ENCODE data around the gene CLSTN2. TPM values are rescaled to one million over a fixed set of nuclear protein-coding genes. Genes with fewer than 3 reads are reported as not detected.

The CLSTN2 gene
- total RNA-seq, 1 experiment from 2014 or later: 0.68 TPM

GRCh38 chr3:140332131-140332530 is 397.1 kb downstream of the CLSTN2 start:
- Histone ChIP-seq H3K23ac (ENCODE audit: insufficient read length, low read depth, low read length) (no peak overlapping the region), H3K4me1 (ENCODE audit: insufficient read depth, low read length) (peaks cover 3% of the 10 kb centered on the region; the same call in 1 of the 2 replicates), H3K18ac (ENCODE audit: insufficient read length, low read depth, low read length) (no peak overlapping the region), H4K91ac (ENCODE audit: insufficient read length, low read depth, low read length) (no peak overlapping the region), H3K79me2 (ENCODE audit: insufficient read depth, low read length) (no peaks in the 10 kb centered on the region), H2AFZ (ENCODE audit: low read length) (no peak overlapping the region), H3K23me2 (ENCODE audit: insufficient read length, low read depth, low read length, poor library complexity, severe bottlenecking) (no peaks in the 10 kb centered on the region), H3T11ph (ENCODE audit: low read length) (no peak overlapping the region), H3K4ac (ENCODE audit: low read depth, low read length) (no peak overlapping the region), H2AK5ac (ENCODE audit: insufficient read length, low read length) (no peak overlapping the region), H2BK15ac (ENCODE audit: low read depth, low read length) (no peak overlapping the region), H4K20me1 (ENCODE audit: control insufficient read depth, insufficient read depth, insufficient read length) (no peaks in the 10 kb centered on the region), H3K27ac (ENCODE audit: insufficient read length, low read depth, low read length) (no peak overlapping the region), H3K9ac (ENCODE audit: extremely low read depth, insufficient read length, low read length) (no peak overlapping the region), H3K27me3 (ENCODE audit: insufficient read depth, low read length) (no peaks in the 10 kb centered on the region), H3K9me3 (ENCODE audit: control insufficient read depth, low read depth, low read length) (no peaks in the 10 kb centered on the region), H4K5ac (ENCODE audit: insufficient read length, low read depth, low read length) (no peak overlapping the region), H2BK20ac (ENCODE audit: low read depth, low read length, poor library complexity, severe bottlenecking) (no peak overlapping the region), H3K4me2 (ENCODE audit: insufficient read depth, insufficient read length, low read length) (no peak overlapping the region), H3K14ac (ENCODE audit: insufficient read depth, low read length) (peak overlapping the region; percentile 46; the same call in 1 of the 2 replicates), H3K79me1 (ENCODE audit: insufficient read depth, low read depth, low read length, poor library complexity, severe bottlenecking) (no peaks in the 10 kb centered on the region), H4K8ac (replicated peaks; ENCODE audit: insufficient read length, low read depth, low read length) (no peak overlapping the region), H2BK120ac (ENCODE audit: low read depth, low read length, poor library complexity, severe bottlenecking) (no peak overlapping the region), H3K56ac (ENCODE audit: insufficient read length, low read depth, low read length) (no peak overlapping the region), H2BK12ac (ENCODE audit: insufficient read length, low read depth, low read length) (no peak overlapping the region), H2BK5ac (ENCODE audit: insufficient read length, low read length) (no peak overlapping the region)
- peaks cover 14 to 21% of the 10 kb centered on the region in 2 experiments for H3K4me1 Mint-ChIP-seq
- no CpG with 5 or more reads among the region's 2 CpGs for WGBS (ENCODE audit: extremely low coverage, insufficient read length, low lambda C conversion rate)
- H3K9me3 Mint-ChIP-seq: no peaks in the 10 kb centered on the region
- peaks cover 2% of the 10 kb centered on the region; the same call in 1 of the 2 replicates for H3K27me3 Mint-ChIP-seq (ENCODE audit: low read depth)
- H3K27ac Mint-ChIP-seq: no peak overlapping the region
- TF ChIP-seq CTCF (conservative IDR thresholded peaks at IDR 0.05): no peak
- DNase-seq: no peak
- no peaks in the 10 kb centered on the region for H3K36me3 Mint-ChIP-seq (ENCODE audit: insufficient read depth in 1 of 3, low read depth in 3 of 3)
- no peak overlapping the region for H3K4me3 Mint-ChIP-seq

Data from H9 (cell line).